IMR-90 (cell line): ENCODE results near the gene TRIM37. TPM values are rescaled to one million over a fixed set of nuclear protein-coding genes. Genes with fewer than 3 reads are reported as not detected.

Experiments used
- ATAC-seq: fragments of 200-7000 bp; cut with Tn5 transposase; 2 replicates; pipeline ENCODE4 v1.9.1; 2020; ENCODE audit warnings: low read depth, mild to moderate bottlenecking, moderate library complexity
- BruUV-seq: library from RNA; stranded (reverse); fragments of 400-500 nt; replicated peaks from 2 replicates; lab custom pipeline; 2021; lab: Mats Ljungman, UMichigan
- CTCF ChIA-PET: fragments of 300-600 bp; formaldehyde crosslinking; extraction: SDS; loops from one replicate; lab custom pipeline; 2021; ENCODE audit warnings: antibody characterized with exemption; lab: Yijun Ruan, JAX
- POLR2A ChIA-PET: fragments of 300-600 bp; sonication (Branson Sonifier 250); formaldehyde crosslinking; loops from one replicate; lab custom pipeline; 2022; ENCODE audit warnings: antibody characterized with exemption; ENCODE audit not compliant: unreplicated experiment; lab: Charles Lee
- DNase-seq: peaks from one replicate; pipeline ENCODE4 v3.0.0; 2013
- H2AFZ ChIP-seq: replicated peaks from 2 replicates; pipeline ENCODE3; 2013; ENCODE audit warnings: low read length, mild to moderate bottlenecking; ENCODE audit not compliant: poor library complexity
- H2AK5ac ChIP-seq: 2 replicates; pipeline ENCODE4 v1.6.1; 2013; ENCODE audit warnings: low read depth, low read length, inconsistent platforms
- H2AK9ac ChIP-seq: replicated peaks from 2 replicates; pipeline ENCODE3; 2013; ENCODE audit warnings: mild to moderate bottlenecking, low read depth, low read length, moderate library complexity; ENCODE audit not compliant: poor library complexity
- H2BK120ac ChIP-seq: 2 replicates; pipeline ENCODE4 v1.6.1; 2013; ENCODE audit warnings: low read depth, low read length, inconsistent platforms
- H2BK15ac ChIP-seq: 3 replicates; pipeline ENCODE4 v1.6.1; 2013; ENCODE audit warnings: low read depth, low read length, inconsistent platforms
- H2BK20ac ChIP-seq: 2 replicates; pipeline ENCODE4 v1.6.1; 2013; ENCODE audit warnings: low read depth, mild to moderate bottlenecking, inconsistent platforms, low read length, moderate library complexity
- H2BK5ac ChIP-seq: 2 replicates; pipeline ENCODE4 v1.6.1; 2013; ENCODE audit warnings: mild to moderate bottlenecking, low read depth, low read length, inconsistent platforms; ENCODE audit not compliant: poor library complexity, severe bottlenecking
- H3K14ac ChIP-seq: replicated peaks from 2 replicates; pipeline ENCODE4 v1.6.1; 2013; ENCODE audit warnings: low read depth, low read length, inconsistent platforms
- H3K18ac ChIP-seq: 2 replicates; pipeline ENCODE4 v1.6.1; 2013; ENCODE audit warnings: low read depth, low read length, control low read depth
- H3K23ac ChIP-seq: 2 replicates; pipeline ENCODE4 v1.6.1; 2013; ENCODE audit warnings: low read depth, low read length, inconsistent platforms
- H3K27ac ChIP-seq: 2 replicates; pipeline ENCODE4 v1.5.1; 2013; ENCODE audit warnings: mild to moderate bottlenecking, control low read depth, low read length; ENCODE audit not compliant: insufficient read depth
- H3K27me3 ChIP-seq: 2 replicates; pipeline ENCODE4 v1.6.1; 2013; ENCODE audit warnings: low read length; ENCODE audit not compliant: control insufficient read depth, insufficient read depth
- H3K36me3 ChIP-seq: 2 replicates; pipeline ENCODE4 v1.6.1; 2013; ENCODE audit warnings: low read length, mixed read lengths; ENCODE audit not compliant: control insufficient read depth, insufficient read depth
- H3K4ac ChIP-seq: 2 replicates; pipeline ENCODE4 v1.6.1; 2013; ENCODE audit warnings: low read depth, low read length, inconsistent platforms
- H3K4me1 ChIP-seq: 2 replicates; pipeline ENCODE4 v1.6.1; 2013; ENCODE audit warnings: low read length, mixed read lengths; ENCODE audit not compliant: control insufficient read depth, insufficient read depth
- H3K4me2 ChIP-seq: 2 replicates; pipeline ENCODE4 v1.6.1; 2013; ENCODE audit warnings: low read depth, mild to moderate bottlenecking, control low read depth, low read length, moderate library complexity
- H3K4me3 ChIP-seq: 2 replicates; pipeline ENCODE4 v1.5.1; 2013; ENCODE audit warnings: low read depth, mild to moderate bottlenecking, control low read depth, low read length, moderate library complexity; ENCODE audit not compliant: insufficient read depth
- H3K56ac ChIP-seq: 2 replicates; pipeline ENCODE4 v1.6.1; 2013; ENCODE audit warnings: low read length, inconsistent platforms; ENCODE audit not compliant: insufficient read depth; ENCODE audit errors: extremely low read depth
- H3K79me1 ChIP-seq, 2 experiments: 2 replicates each; pipeline ENCODE4 v1.6.1; 2013; ENCODE audit warnings: low read length in 2 of 2, inconsistent platforms in 1 of 2, low read depth in 1 of 2
- H3K9ac ChIP-seq: 2 replicates; pipeline ENCODE4 v1.6.1; 2013; ENCODE audit warnings: low read depth, low read length, control low read depth
- H3K9me1 ChIP-seq: 2 replicates; pipeline ENCODE4 v1.6.1; 2013; ENCODE audit warnings: low read length, inconsistent platforms; ENCODE audit not compliant: insufficient read depth
- H3K9me3 ChIP-seq: 2 replicates; pipeline ENCODE4 v1.6.1; 2013; ENCODE audit warnings: low read length; ENCODE audit not compliant: control insufficient read depth, insufficient read depth
- H4K20me1 ChIP-seq: 2 replicates; pipeline ENCODE4 v1.6.1; 2013; ENCODE audit warnings: low read length, inconsistent platforms; ENCODE audit not compliant: insufficient read depth
- H4K5ac ChIP-seq: 2 replicates; pipeline ENCODE4 v1.6.1; 2013; ENCODE audit warnings: mild to moderate bottlenecking, low read depth, low read length, control low read depth
- H4K8ac ChIP-seq, 2 experiments: 2 replicates each; pipeline ENCODE4 v1.6.1; 2013; ENCODE audit warnings: low read depth in 2 of 2, low read length in 2 of 2, control low read depth in 1 of 2, inconsistent platforms in 1 of 2
- H4K91ac ChIP-seq: 2 replicates; pipeline ENCODE4 v1.6.1; 2013; ENCODE audit warnings: low read depth, low read length, inconsistent platforms; ENCODE audit not compliant: insufficient read depth
- BHLHE40 ChIP-seq: fragments of 150-350 bp; IDR thresholded peaks from 2 replicates; pipeline ENCODE4 v1.6.1; 2016; ENCODE audit warnings: mild to moderate bottlenecking, low read depth, low read length
- CEBPB ChIP-seq: IDR thresholded peaks from 2 replicates; pipeline ENCODE4 v1.6.1; 2012; ENCODE audit warnings: low read depth, low read length, improper control_type of control experiment
- CHD1 ChIP-seq: IDR thresholded peaks from 2 replicates; pipeline ENCODE4 v1.6.1; 2012; ENCODE audit warnings: low read depth, low read length, improper control_type of control experiment
- FOS ChIP-seq: fragments of 150-350 bp; IDR thresholded peaks from 2 replicates; pipeline ENCODE4 v1.6.1; 2016; ENCODE audit warnings: low read depth, low read length
- MAFK ChIP-seq: IDR thresholded peaks from 2 replicates; pipeline ENCODE4 v1.6.1; 2012; ENCODE audit warnings: low read depth, low read length, improper control_type of control experiment
- MAZ ChIP-seq: IDR thresholded peaks from 2 replicates; pipeline ENCODE4 v1.6.1; 2012; ENCODE audit warnings: low read depth, mild to moderate bottlenecking, low read length, improper control_type of control experiment, moderate library complexity, borderline replicate concordance
- MXI1 ChIP-seq: IDR thresholded peaks from 2 replicates; pipeline ENCODE4 v1.6.1; 2012; ENCODE audit warnings: low read depth, mild to moderate bottlenecking, low read length, moderate library complexity, borderline replicate concordance
- NFE2L2 ChIP-seq: fragments of 150-350 bp; IDR thresholded peaks from 2 replicates; pipeline ENCODE4 v1.6.1; 2016; ENCODE audit warnings: low read depth, mild to moderate bottlenecking, low read length
- POLR2A ChIP-seq: IDR thresholded peaks from 2 replicates; pipeline ENCODE4 v1.6.1; 2012; ENCODE audit warnings: mild to moderate bottlenecking, low read depth, low read length
- RAD21 ChIP-seq: IDR thresholded peaks from 2 replicates; pipeline ENCODE4 v1.6.1; 2012; ENCODE audit warnings: low read length, improper control_type of control experiment
- RCOR1 ChIP-seq: IDR thresholded peaks from 2 replicates; pipeline ENCODE4 v1.6.1; 2012; ENCODE audit warnings: mild to moderate bottlenecking, low read length, improper control_type of control experiment; ENCODE audit not compliant: insufficient replicate concordance
- RFX5 ChIP-seq: IDR thresholded peaks from 2 replicates; pipeline ENCODE4 v1.8.0; 2012; ENCODE audit warnings: low read depth, mild to moderate bottlenecking, low read length, moderate library complexity
- SMC3 ChIP-seq: fragments of 150-350 bp; IDR thresholded peaks from 2 replicates; pipeline ENCODE4 v1.6.1; 2016; ENCODE audit warnings: low read depth, mild to moderate bottlenecking, antibody characterized with exemption, low read length, moderate library complexity
- WGBS, 2 experiments: methylation state at CpG; one replicate each; pipeline versions ENCODE4 v1.1.5 to v1.1.7; 2013; ENCODE audit warnings: missing lambda C conversion rate in 2 of 2; ENCODE audit not compliant: insufficient read length in 1 of 2; ENCODE audit errors: extremely low coverage in 2 of 2; 5-methylcytosine and 5-hydroxymethylcytosine counted together
- dilution Hi-C: fragments of 300-500 bp; cut with HindIII; formaldehyde crosslinking; loops from one replicate; pipeline ENCODE4 v1.14.3; 2018; ENCODE audit warnings: low sequenced_read_pairs; ENCODE audit not compliant: unreplicated experiment
- in situ Hi-C: fragments of 300-500 bp; cut with MboI; formaldehyde crosslinking; loops from 3 replicates; pipeline ENCODE4 v1.14.3; 2019; ENCODE audit warnings: low sequenced_read_pairs, inconsistent platforms, mixed read lengths
- intact Hi-C: fragments of 100-400 bp; cut with micrococcal nuclease; formaldehyde crosslinking; loops from 2 replicates; pipeline ENCODE4 v1.10.0; 2022
- polyA plus RNA-seq, 3 experiments: library from polyadenylated mRNA; depleted of rRNA; stranded (reverse); fragments of >200 nt; gene quantifications; 2 replicates each; pipeline ENCODE4 v1.2.3, GENCODE V29; 2012; ENCODE audit warnings: low replicate concordance in 1 of 3
- total RNA-seq: library from RNA; depleted of rRNA; stranded (reverse); fragments of >200 nt; gene quantifications from 2 replicates; pipeline ENCODE4 v1.2.3, GENCODE V29; 2012
- TF ChIP-seq, protein P1 (sequence below): fragments of 150-350 bp; IDR thresholded peaks from 2 replicates; pipeline ENCODE4 v1.6.1; 2017; ENCODE audit warnings: mild to moderate bottlenecking, antibody characterized with exemption, low read length, low read depth
- TF ChIP-seq, protein P2 (sequence below): conservative IDR thresholded peaks from 2 replicates; pipeline ENCODE4 v1.5.1; 2012; ENCODE audit warnings: mild to moderate bottlenecking, low read depth, low read length, improper control_type of control experiment
- TF ChIP-seq, protein P3 (sequence below): fragments of 150-350 bp; IDR thresholded peaks from 2 replicates; pipeline ENCODE4 v1.6.1; 2016; ENCODE audit warnings: low read depth, mild to moderate bottlenecking, low read length, moderate library complexity, borderline replicate concordance

Gene TRIM37
- total and polyA plus RNA-seq, 2 of the 4 experiments (the other 2 are of a cell fraction): 12.1 to 24.9 TPM

DNA sequence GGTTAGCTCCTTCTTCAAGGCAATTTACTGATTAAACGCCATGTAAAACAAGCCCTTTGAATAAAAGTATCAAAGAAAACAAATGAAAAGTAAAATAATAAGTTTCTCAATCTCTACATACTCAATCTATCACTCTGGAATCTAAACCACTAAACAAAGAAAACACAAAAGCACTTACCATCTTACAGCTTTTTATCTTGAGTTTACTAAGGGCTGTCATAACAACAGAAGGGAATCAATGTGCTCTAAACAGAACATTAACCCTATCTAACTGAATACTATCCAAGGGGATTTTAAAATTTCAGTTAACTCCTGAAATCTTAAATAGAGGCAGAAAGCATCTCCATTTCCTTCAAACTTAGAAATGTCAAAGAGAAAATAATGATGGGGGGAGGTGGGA lies 44.9 kb upstream of the TRIM37 start:
- dilution Hi-C loops: no loop called here
- no TSS peak for BruUV-seq
- Histone ChIP-seq H4K20me1 (peaks cover 13% of the 10 kb centered on the region), H2BK120ac (no peak overlapping the region), H3K4ac (peak overlapping the region; percentile 3; the same call in 1 of the 2 replicates), H3K27ac (peak overlapping the region; percentile 22; the same call in 1 of the 2 replicates), H3K36me3 (peaks cover 1% of the 10 kb centered on the region; the same call in 1 of the 2 replicates), H3K9me1 (peaks cover 9% of the 10 kb centered on the region), H3K9ac (0 out of 2 replicates have a peak overlapping the region, but pooled peaks have one; percentile 23), H3K9me3 (no peaks in the 10 kb centered on the region), H2AFZ (no peak overlapping the region), H2BK15ac (no peak overlapping the region), H3K23ac (peak overlapping the region; percentile 14; the same call in 1 of the 2 replicates), H3K27me3 (no peaks in the 10 kb centered on the region), H2AK9ac (no peak overlapping the region), H4K5ac (no peak overlapping the region), H3K79me1 (peaks cover 0 to 40% of the 10 kb centered on the region in 2 experiments; a peak in 3 of 4 replicates), H4K8ac (no peak overlapping the region; a peak in 1 of 4 replicates), H3K4me3 (no peak overlapping the region), H3K14ac (no peak overlapping the region), H3K4me2 (peak overlapping the region; percentile 77), H3K56ac (0 out of 2 replicates have a peak overlapping the region, but pooled peaks have one; percentile 20), H2BK20ac (no peak overlapping the region), H3K4me1 (peaks cover 3% of the 10 kb centered on the region), H3K18ac (no peak overlapping the region), H2BK5ac (peak overlapping the region; percentile 77), H2AK5ac (no peak overlapping the region), H4K91ac (no peak overlapping the region)
- in situ Hi-C loops: no loop called here
- ATAC-seq (no peak), DNase-seq (no peak)
- no CpG with 5 or more reads among the region's 1 CpG for WGBS, 2 experiments
- intact Hi-C loops: loop anchor here (10.0 kb wide), 1 partner anchor 517 kb away; no protein-coding TSS in a partner anchor
- TF ChIP-seq POLR2A (no peak), SMC3 (no peak), RAD21 (no peak), RFX5 (no peak), CHD1 (no peak), MXI1 (no peak), CEBPB (no peak), FOS (no peak), RCOR1 (no peak), BHLHE40 (no peak), MAZ (no peak), NFE2L2 (no peak), MAFK (no peak)
- TF ChIP-seq, protein P1, sequence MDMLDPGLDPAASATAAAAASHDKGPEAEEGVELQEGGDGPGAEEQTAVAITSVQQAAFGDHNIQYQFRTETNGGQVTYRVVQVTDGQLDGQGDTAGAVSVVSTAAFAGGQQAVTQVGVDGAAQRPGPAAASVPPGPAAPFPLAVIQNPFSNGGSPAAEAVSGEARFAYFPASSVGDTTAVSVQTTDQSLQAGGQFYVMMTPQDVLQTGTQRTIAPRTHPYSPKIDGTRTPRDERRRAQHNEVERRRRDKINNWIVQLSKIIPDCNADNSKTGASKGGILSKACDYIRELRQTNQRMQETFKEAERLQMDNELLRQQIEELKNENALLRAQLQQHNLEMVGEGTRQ: no peak
- TF ChIP-seq, protein P2, sequence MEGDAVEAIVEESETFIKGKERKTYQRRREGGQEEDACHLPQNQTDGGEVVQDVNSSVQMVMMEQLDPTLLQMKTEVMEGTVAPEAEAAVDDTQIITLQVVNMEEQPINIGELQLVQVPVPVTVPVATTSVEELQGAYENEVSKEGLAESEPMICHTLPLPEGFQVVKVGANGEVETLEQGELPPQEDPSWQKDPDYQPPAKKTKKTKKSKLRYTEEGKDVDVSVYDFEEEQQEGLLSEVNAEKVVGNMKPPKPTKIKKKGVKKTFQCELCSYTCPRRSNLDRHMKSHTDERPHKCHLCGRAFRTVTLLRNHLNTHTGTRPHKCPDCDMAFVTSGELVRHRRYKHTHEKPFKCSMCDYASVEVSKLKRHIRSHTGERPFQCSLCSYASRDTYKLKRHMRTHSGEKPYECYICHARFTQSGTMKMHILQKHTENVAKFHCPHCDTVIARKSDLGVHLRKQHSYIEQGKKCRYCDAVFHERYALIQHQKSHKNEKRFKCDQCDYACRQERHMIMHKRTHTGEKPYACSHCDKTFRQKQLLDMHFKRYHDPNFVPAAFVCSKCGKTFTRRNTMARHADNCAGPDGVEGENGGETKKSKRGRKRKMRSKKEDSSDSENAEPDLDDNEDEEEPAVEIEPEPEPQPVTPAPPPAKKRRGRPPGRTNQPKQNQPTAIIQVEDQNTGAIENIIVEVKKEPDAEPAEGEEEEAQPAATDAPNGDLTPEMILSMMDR: no peak
- TF ChIP-seq, protein P3, sequence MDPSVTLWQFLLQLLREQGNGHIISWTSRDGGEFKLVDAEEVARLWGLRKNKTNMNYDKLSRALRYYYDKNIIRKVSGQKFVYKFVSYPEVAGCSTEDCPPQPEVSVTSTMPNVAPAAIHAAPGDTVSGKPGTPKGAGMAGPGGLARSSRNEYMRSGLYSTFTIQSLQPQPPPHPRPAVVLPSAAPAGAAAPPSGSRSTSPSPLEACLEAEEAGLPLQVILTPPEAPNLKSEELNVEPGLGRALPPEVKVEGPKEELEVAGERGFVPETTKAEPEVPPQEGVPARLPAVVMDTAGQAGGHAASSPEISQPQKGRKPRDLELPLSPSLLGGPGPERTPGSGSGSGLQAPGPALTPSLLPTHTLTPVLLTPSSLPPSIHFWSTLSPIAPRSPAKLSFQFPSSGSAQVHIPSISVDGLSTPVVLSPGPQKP: no peak
- POLR2A ChIA-PET: interaction anchor here (0.6 kb wide), 2 partner anchors 45 to 514 kb away, joined by 3 read pairs; no protein-coding TSS in a partner anchor
- CTCF ChIA-PET: interaction anchor here (1.6 kb wide), 1 partner anchor 12 kb away, joined by 4 read pairs; no protein-coding TSS in a partner anchor
